Measurements from ENCODE around the gene SORCS3. TPM values are rescaled to one million over a fixed set of nuclear protein-coding genes. Genes with fewer than 3 reads are reported as not detected.
A peak's percentile ranks its signal among the peaks of the same experiment; 100 is the strongest.
"Not testable (repeated sequence)": the region's sequence is repeated elsewhere in the genome, so short reads cannot be mapped to it uniquely, and the experiment has no call there.

Gene SORCS3
- total RNA-seq, 1 donor from 2014 or later = not detected

GRCh38 chr10:104711302-104711721, 70.2 kb downstream of the SORCS3 start:
- H3K27me3 ChIP-seq (ENCODE audit: low read depth) = no peaks in the 10 kb centered on the region
- no peak overlapping the region for H3K27ac ChIP-seq
- TF ChIP-seq CTCF (IDR thresholded peaks at IDR 0.05) = no peak
- no peaks in the 10 kb centered on the region for H3K4me1 ChIP-seq
- no peaks in the 10 kb centered on the region for H3K36me3 ChIP-seq
- H3K4me3 ChIP-seq = no peak overlapping the region
- H3K9me3 ChIP-seq = no peaks in the 10 kb centered on the region
- intact Hi-C loops (cut with DNase I) = no loop called here
- ATAC-seq = no peak
- no peak for DNase-seq

- intact Hi-C loops (cut with DNase I); H3K27ac ChIP-seq; H3K9me3 ChIP-seq; DNase-seq; H3K4me1 ChIP-seq; H3K27me3 ChIP-seq (ENCODE audit: low read depth); H3K36me3 ChIP-seq; H3K4me3 ChIP-seq; ATAC-seq: not testable (repeated sequence)
Observed at GRCh38 chr10:104730593-104730992, 89.5 kb downstream of the SORCS3 start.

- Histone ChIP-seq H3K27me3 (ENCODE audit: low read depth) (no peaks in the 10 kb centered on the region), H3K27ac (no peak overlapping the region), H3K9me3 (no peaks in the 10 kb centered on the region), H3K36me3 (no peaks in the 10 kb centered on the region), H3K4me3 (no peak overlapping the region), H3K4me1 (no peaks in the 10 kb centered on the region)
- DNase-seq (no peak), ATAC-seq (no peak)
- no peak for TF ChIP-seq CTCF (IDR thresholded peaks at IDR 0.05)
- intact Hi-C loops (cut with DNase I) = no loop called here
Observed at GRCh38 chr10:104731192-104731591, 90.1 kb downstream of the SORCS3 start.

GRCh38 chr10:104732222-104732621, 91.1 kb downstream of the SORCS3 start:
- no peaks in the 10 kb centered on the region for H3K36me3 ChIP-seq
- H3K27me3 ChIP-seq (ENCODE audit: low read depth) = no peaks in the 10 kb centered on the region
- DNase-seq (no peak), ATAC-seq (no peak)
- no peaks in the 10 kb centered on the region for H3K9me3 ChIP-seq
- no peaks in the 10 kb centered on the region for H3K4me1 ChIP-seq
- intact Hi-C loops (cut with DNase I) = no loop called here
- H3K4me3 ChIP-seq = no peak overlapping the region
- H3K27ac ChIP-seq = no peak overlapping the region
- TF ChIP-seq CTCF (IDR thresholded peaks at IDR 0.05) = no peak

- DNase-seq (no peak), ATAC-seq (no peak)
- no peak for TF ChIP-seq CTCF (IDR thresholded peaks at IDR 0.05)
- Histone ChIP-seq H3K4me3 (no peak overlapping the region), H3K27me3 (ENCODE audit: low read depth) (no peaks in the 10 kb centered on the region), H3K9me3 (no peaks in the 10 kb centered on the region), H3K36me3 (no peaks in the 10 kb centered on the region), H3K27ac (no peak overlapping the region), H3K4me1 (no peaks in the 10 kb centered on the region)
- intact Hi-C loops (cut with DNase I) = no loop called here
Observed at GRCh38 chr10:104734433-104734832, 93.3 kb downstream of the SORCS3 start.

GRCh38 chr10:104735036-104735756, 94.1 kb downstream of the SORCS3 start:
- no peak overlapping the region for H3K4me3 ChIP-seq
- no peaks in the 10 kb centered on the region for H3K36me3 ChIP-seq
- intact Hi-C loops (cut with DNase I) = no loop called here
- no peak for TF ChIP-seq CTCF (IDR thresholded peaks at IDR 0.05)
- ATAC-seq (peak in 1 of 2 donors; percentile 43), DNase-seq (peak; percentile 44)
- H3K4me1 ChIP-seq = no peaks in the 10 kb centered on the region
- H3K9me3 ChIP-seq = no peaks in the 10 kb centered on the region
- no peak overlapping the region for H3K27ac ChIP-seq
- H3K27me3 ChIP-seq (ENCODE audit: low read depth) = no peaks in the 10 kb centered on the region

Data from lower lobe of right lung (tissue), 2 donors.